Activated CD8-positive, alpha-beta memory T cell treated with anti-CD3 and anti-CD28 coated beads, Interleukin-2, amount 50 U/mL, for 4 hours (primary cell): Measurements from ENCODE around the gene WLS.
"Not testable (repeated sequence)": the region's sequence is repeated elsewhere in the genome, so short reads cannot be mapped to it uniquely, and the experiment has no call there.

Experiments used
- DNase-seq: peaks from one replicate; pipeline ENCODE4 v3.0.0-alpha.2; 2020

The WLS gene

GRCh38 chr1:68162761-68163160, 69.6 kb downstream of the WLS start:
- no peak for DNase-seq

- not testable (repeated sequence) for DNase-seq
These were observed 70.7 kb downstream of the WLS start for GRCh38 chr1:68161672-68162071.

GRCh38 chr1:68160935-68161334, 71.4 kb downstream of the WLS start:
- not testable (repeated sequence) for DNase-seq

GRCh38 chr1:68160021-68160420, 72.3 kb downstream of the WLS start:
- no peak for DNase-seq

GRCh38 chr1:68158837-68159236, 73.5 kb downstream of the WLS start:
- no peak for DNase-seq

- no peak for DNase-seq
These were observed 74.9 kb downstream of the WLS start for GRCh38 chr1:68157416-68157815.

GRCh38 chr1:68151690-68152089, 80.6 kb downstream of the WLS start:
- no peak for DNase-seq

GRCh38 chr1:68149907-68150306, 82.4 kb downstream of the WLS start:
- DNase-seq, result no peak

GRCh38 chr1:68149110-68149798, 83.1 kb downstream of the WLS start:
- no peak for DNase-seq

GRCh38 chr1:68148631-68149030, 83.7 kb downstream of the WLS start:
- DNase-seq, result no peak

GRCh38 chr1:68147534-68148171, 84.7 kb downstream of the WLS start:
- DNase-seq, result no peak

- DNase-seq, result no peak
These were observed 86.8 kb downstream of the WLS start for GRCh38 chr1:68145418-68146126.

GRCh38 chr1:68144856-68145255, 87.5 kb downstream of the WLS start:
- DNase-seq, result no peak

GRCh38 chr1:68143633-68144032, 88.7 kb downstream of the WLS start:
- no peak for DNase-seq

GRCh38 chr1:68142461-68142860, 89.9 kb downstream of the WLS start:
- no peak for DNase-seq

- DNase-seq, result no peak
These were observed 90.3 kb downstream of the WLS start for GRCh38 chr1:68142036-68142435.

- no peak for DNase-seq
These were observed 91.0 kb downstream of the WLS start for GRCh38 chr1:68141071-68142021.

GRCh38 chr1:68140536-68140935, 91.8 kb downstream of the WLS start:
- no peak for DNase-seq

- DNase-seq, result no peak
These were observed 96.1 kb downstream of the WLS start for GRCh38 chr1:68136187-68136586.

- DNase-seq, result no peak
These were observed 99.7 kb downstream of the WLS start for GRCh38 chr1:68132426-68133130.

- DNase-seq, result no peak
These were observed 101.1 kb downstream of the WLS start for GRCh38 chr1:68131261-68131660.

GRCh38 chr1:68129536-68130250, 102.6 kb downstream of the WLS start:
- no peak for DNase-seq
